ENCODE measurements around the gene SLC34A3. TPM values are rescaled to one million over a fixed set of nuclear protein-coding genes. Genes with fewer than 3 reads are reported as not detected.

Gene SLC34A3
- total RNA-seq, 1 donor from 2014 or later = 0.27 TPM

DNA sequence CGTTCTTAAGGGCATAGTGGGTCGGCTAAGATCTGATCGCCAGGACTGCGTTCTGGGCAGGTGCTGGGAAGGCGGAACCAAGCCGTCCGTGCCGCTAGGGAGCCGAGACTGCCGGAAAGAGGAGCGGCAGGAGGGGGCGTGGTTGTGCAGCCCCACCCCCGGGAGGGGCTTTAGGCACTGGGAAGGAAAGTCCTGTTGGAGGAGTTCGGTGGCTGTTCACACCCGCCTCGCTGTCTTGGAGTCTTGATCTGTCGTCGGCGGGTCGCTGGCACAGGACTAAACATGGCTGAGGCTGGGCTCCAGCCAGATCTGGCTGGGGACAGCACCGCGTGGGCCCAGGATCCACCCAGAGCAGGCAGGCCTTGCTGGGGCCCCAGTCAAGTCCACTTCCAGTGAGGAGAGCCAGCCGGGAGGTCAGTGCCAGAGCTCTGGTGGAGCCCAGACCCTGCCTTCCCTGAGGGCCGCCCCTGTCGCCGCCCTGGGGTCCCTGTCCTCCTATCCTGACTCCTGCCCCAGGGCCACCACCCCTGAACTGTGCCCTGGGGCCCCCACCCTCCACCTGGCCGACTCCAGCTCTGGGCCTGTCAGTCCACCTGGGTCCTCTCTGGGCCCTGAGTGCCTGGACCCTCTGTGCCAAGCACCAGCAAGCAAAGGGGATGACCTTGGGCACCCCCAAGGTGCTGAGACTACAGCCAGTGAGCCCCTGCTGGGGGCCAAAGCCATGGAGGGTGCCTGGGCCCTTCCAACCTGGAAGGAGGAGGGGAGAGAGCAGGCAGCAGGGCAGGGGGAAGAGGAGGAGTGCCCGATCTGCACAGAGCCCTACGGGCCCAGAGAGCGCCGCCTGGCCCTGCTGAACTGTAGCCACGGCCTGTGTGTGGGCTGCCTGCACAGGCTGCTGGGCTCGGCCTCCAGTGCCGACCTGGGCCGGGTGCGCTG is 13.2 kb upstream of the SLC34A3 start:
- DNase-seq (ENCODE audit: low spot score in 2 of 2, unreplicated experiment in 2 of 2) = peak in 1 of 2 experiments; percentile 70

GRCh38 chr9:137218212-137218753 is 12.4 kb upstream of the SLC34A3 start:
- Mint-ChIP-seq H3K27me3 (ENCODE audit: low read depth) (peaks cover 2% of the 10 kb centered on the region), H3K4me3 (no peak overlapping the region), H3K9me3 (no peaks in the 10 kb centered on the region), H3K27ac (no peak overlapping the region), H3K4me1 (peaks cover 6% of the 10 kb centered on the region), H3K36me3 (no peaks in the 10 kb centered on the region)
- TF ChIP-seq, protein P1, sequence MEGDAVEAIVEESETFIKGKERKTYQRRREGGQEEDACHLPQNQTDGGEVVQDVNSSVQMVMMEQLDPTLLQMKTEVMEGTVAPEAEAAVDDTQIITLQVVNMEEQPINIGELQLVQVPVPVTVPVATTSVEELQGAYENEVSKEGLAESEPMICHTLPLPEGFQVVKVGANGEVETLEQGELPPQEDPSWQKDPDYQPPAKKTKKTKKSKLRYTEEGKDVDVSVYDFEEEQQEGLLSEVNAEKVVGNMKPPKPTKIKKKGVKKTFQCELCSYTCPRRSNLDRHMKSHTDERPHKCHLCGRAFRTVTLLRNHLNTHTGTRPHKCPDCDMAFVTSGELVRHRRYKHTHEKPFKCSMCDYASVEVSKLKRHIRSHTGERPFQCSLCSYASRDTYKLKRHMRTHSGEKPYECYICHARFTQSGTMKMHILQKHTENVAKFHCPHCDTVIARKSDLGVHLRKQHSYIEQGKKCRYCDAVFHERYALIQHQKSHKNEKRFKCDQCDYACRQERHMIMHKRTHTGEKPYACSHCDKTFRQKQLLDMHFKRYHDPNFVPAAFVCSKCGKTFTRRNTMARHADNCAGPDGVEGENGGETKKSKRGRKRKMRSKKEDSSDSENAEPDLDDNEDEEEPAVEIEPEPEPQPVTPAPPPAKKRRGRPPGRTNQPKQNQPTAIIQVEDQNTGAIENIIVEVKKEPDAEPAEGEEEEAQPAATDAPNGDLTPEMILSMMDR (IDR thresholded peaks at IDR 0.05; ENCODE audit: unreplicated experiment) = no peak
- DNase-seq (ENCODE audit: low spot score in 2 of 2, unreplicated experiment in 2 of 2) = no peak

More for the DNA sequence above, 13.2 kb upstream of the SLC34A3 start:
- Mint-ChIP-seq H3K36me3 (peaks cover 3% of the 10 kb centered on the region), H3K9me3 (no peaks in the 10 kb centered on the region), H3K27ac (peak overlapping the region; percentile 83), H3K4me3 (peak overlapping the region; percentile 51), H3K27me3 (ENCODE audit: low read depth) (no peaks in the 10 kb centered on the region), H3K4me1 (peaks cover 4% of the 10 kb centered on the region)
- TF ChIP-seq, protein P1 (IDR thresholded peaks at IDR 0.05; ENCODE audit: unreplicated experiment) = no peak

- Mint-ChIP-seq H3K9me3 (no peaks in the 10 kb centered on the region), H3K36me3 (no peaks in the 10 kb centered on the region), H3K27me3 (ENCODE audit: low read depth) (peaks cover 2% of the 10 kb centered on the region), H3K27ac (no peak overlapping the region), H3K4me1 (peaks cover 6% of the 10 kb centered on the region), H3K4me3 (no peak overlapping the region)
- DNase-seq (ENCODE audit: low spot score in 2 of 2, unreplicated experiment in 2 of 2) = no peak
- TF ChIP-seq, protein P1 (IDR thresholded peaks at IDR 0.05; ENCODE audit: unreplicated experiment) = no peak
Observed at GRCh38 chr9:137218754-137219271, 11.9 kb upstream of the SLC34A3 start.

GRCh38 chr9:137219757-137220316 is 10.9 kb upstream of the SLC34A3 start:
- no peaks in the 10 kb centered on the region for H3K9me3 Mint-ChIP-seq
- TF ChIP-seq, protein P1 (IDR thresholded peaks at IDR 0.05; ENCODE audit: unreplicated experiment) = no peak
- H3K36me3 Mint-ChIP-seq = no peaks in the 10 kb centered on the region
- H3K27ac Mint-ChIP-seq = no peak overlapping the region
- H3K4me1 Mint-ChIP-seq = peaks cover 6% of the 10 kb centered on the region
- peak overlapping the region; percentile 24 for H3K4me3 Mint-ChIP-seq
- no peak for DNase-seq (ENCODE audit: low spot score in 2 of 2, unreplicated experiment in 2 of 2)
- H3K27me3 Mint-ChIP-seq (ENCODE audit: low read depth) = peaks cover 2% of the 10 kb centered on the region

DNA sequence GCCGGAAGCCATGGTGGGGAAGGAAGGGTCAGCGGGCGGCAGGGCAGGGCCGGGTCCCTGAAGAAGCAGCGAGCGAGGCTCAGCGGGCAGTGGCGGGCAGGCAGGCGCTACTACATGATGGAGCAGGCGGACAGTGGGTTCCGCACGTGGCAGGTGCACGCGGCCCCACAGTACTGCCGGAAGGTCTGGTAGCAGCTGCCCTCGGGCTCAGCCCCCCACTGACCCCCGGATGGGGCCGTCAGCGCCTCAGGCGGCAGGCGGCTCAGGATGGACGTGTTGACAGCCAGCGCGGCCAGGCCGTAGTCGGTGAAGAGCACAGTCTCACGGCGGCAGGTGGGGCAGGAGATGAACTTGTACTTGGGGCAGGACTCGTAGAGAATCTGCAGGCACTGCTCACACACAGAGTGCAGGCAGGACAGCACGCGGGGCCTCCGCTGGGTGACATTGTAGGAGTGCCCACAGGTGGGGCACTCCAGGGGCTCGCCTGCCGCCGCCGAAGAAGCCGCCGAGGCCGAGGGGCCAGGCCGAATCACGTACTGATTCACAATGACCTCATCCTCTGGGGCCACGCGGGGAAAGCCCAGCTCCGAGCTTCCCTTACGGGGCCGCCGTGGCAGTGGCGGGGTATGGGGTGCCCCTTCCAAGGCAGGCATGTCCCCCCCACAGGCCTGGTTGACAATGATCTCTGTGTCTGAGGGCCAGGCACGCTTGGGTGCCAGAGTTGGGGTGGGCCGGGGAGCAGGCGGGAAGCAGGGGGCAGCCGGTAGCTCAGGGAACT is 10.2 kb upstream of the SLC34A3 start:
- Mint-ChIP-seq H3K4me3 (peak overlapping the region; percentile 49), H3K9me3 (no peaks in the 10 kb centered on the region), H3K27me3 (ENCODE audit: low read depth) (peaks cover 2% of the 10 kb centered on the region), H3K36me3 (no peaks in the 10 kb centered on the region), H3K4me1 (peaks cover 6% of the 10 kb centered on the region), H3K27ac (no peak overlapping the region)
- TF ChIP-seq, protein P1 (IDR thresholded peaks at IDR 0.05; ENCODE audit: unreplicated experiment) = no peak
- no peak for DNase-seq (ENCODE audit: low spot score in 2 of 2, unreplicated experiment in 2 of 2)
